ENCODE measurements around the gene LAMA2.

GRCh38 chr6:129493354-129493902, 610.5 kb downstream of the LAMA2 start:
- TF ChIP-seq CTCF (conservative IDR thresholded peaks at IDR 0.05; ENCODE audit: low read length), result no peak
- no peak for TF ChIP-seq EZH2phosphoT487 (IDR thresholded peaks at IDR 0.05; ENCODE audit: borderline replicate concordance)
